HepG2 (cell line): ENCODE measurements around the gene GNRHR. TPM values are rescaled to one million over a fixed set of nuclear protein-coding genes. Genes with fewer than 3 reads are reported as not detected.

ENCODE experiments used
- ATAC-seq: fragments of 200-7000 bp; cut with Tn5 transposase; 3 replicates; pipeline ENCODE4 v1.9.1; 2020; ENCODE audit warnings: mild to moderate bottlenecking, moderate library complexity
- BruUV-seq: library from RNA; stranded (reverse); fragments of 400-500 nt; replicated peaks from 2 replicates; lab custom pipeline; 2021; lab: Mats Ljungman, UMichigan
- CTCF ChIA-PET: fragments of 300-600 bp; formaldehyde crosslinking; extraction: SDS; loops from one replicate; lab custom pipeline; 2021; ENCODE audit warnings: low total read pairs, inconsistent platforms, low intra/inter-chr PET ratio; lab: Yijun Ruan, JAX
- POLR2A ChIA-PET: fragments of 350-600 bp; sonication (Branson Sonifier 250); formaldehyde crosslinking; loops from one replicate; lab custom pipeline; 2020; ENCODE audit warnings: antibody characterized with exemption, inconsistent platforms; lab: Yijun Ruan, JAX
- DNase-seq: peaks from one replicate; pipeline ENCODE4 v3.0.0-alpha.2; 2015; ENCODE audit warnings: low spot score
- FAIRE-seq: peaks from 3 replicates; lab custom pipeline; 2011; peaks lifted over from hg19 to GRCh38; lab: Jason Lieb, UNC
- H2AFZ ChIP-seq: one replicate; pipeline ENCODE4 v1.6.1; 2011; ENCODE audit warnings: low read length, inconsistent platforms
- H3K27ac ChIP-seq: fragments of 300-600 bp; 3 replicates; pipeline ENCODE4 v1.8.0; 2011; ENCODE audit warnings: mixed run types, mild to moderate bottlenecking, mixed read lengths, low read length, inconsistent platforms; ENCODE audit not compliant: insufficient read depth; ENCODE audit errors: extremely low read length
- H3K27me3 ChIP-seq, 2 experiments: fragments of 200-600 bp in 1 of 2; 2 replicates in 1 of 2; 3 replicates in 1 of 2; pipeline versions ENCODE4 v1.6.0 to v1.8.0; 2011; ENCODE audit warnings: low read length in 2 of 2, mild to moderate bottlenecking in 2 of 2, moderate library complexity in 2 of 2, inconsistent platforms in 1 of 2; ENCODE audit not compliant: insufficient read depth in 2 of 2, control insufficient read depth in 1 of 2
- H3K36me3 ChIP-seq, 2 experiments: fragments of 200-600 bp in 1 of 2; replicated peaks in 1 of 2; 2 replicates in 1 of 2; 3 replicates in 1 of 2; pipeline versions ENCODE4 v1.5.1 to v1.8.0; 2011; ENCODE audit warnings: low read length in 2 of 2, inconsistent platforms in 1 of 2; ENCODE audit not compliant: insufficient read depth in 2 of 2, control insufficient read depth in 1 of 2
- H3K4me1 ChIP-seq: 2 replicates; pipeline ENCODE4 v1.5.1; 2012; ENCODE audit warnings: low read length, inconsistent platforms; ENCODE audit not compliant: insufficient read depth
- H3K4me2 ChIP-seq: 2 replicates; pipeline ENCODE4 v1.6.0; 2011; ENCODE audit warnings: low read depth, low read length, inconsistent platforms
- H3K4me3 ChIP-seq, 3 experiments: fragments of 200-600 bp in 1 of 3; sonication (generic), shearing (Covaris generic) in 1 of 3; replicated peaks in 1 of 3; 2 replicates each; pipeline ENCODE4 v1.5.1; 2011 to 2016; ENCODE audit warnings: low read length in 3 of 3, inconsistent platforms in 2 of 3, low read depth in 2 of 3, mild to moderate bottlenecking in 2 of 3, control low read depth in 1 of 3, mixed read lengths in 1 of 3; ENCODE audit not compliant: insufficient read depth in 1 of 3
- H3K79me2 ChIP-seq: one replicate; pipeline ENCODE4 v1.6.1; 2011; ENCODE audit warnings: low read length, inconsistent platforms; ENCODE audit not compliant: insufficient read depth
- H3K9ac ChIP-seq: 2 replicates; pipeline ENCODE4 v1.6.0; 2011; ENCODE audit warnings: mild to moderate bottlenecking, low read depth, low read length, inconsistent platforms; ENCODE audit not compliant: insufficient read depth
- H3K9me3 ChIP-seq: 2 replicates; pipeline ENCODE4 v1.5.1; 2012; ENCODE audit warnings: mild to moderate bottlenecking, low read length
- H4K20me1 ChIP-seq: 2 replicates; pipeline ENCODE4 v1.6.0; 2011; ENCODE audit warnings: inconsistent platforms, mild to moderate bottlenecking, low read length, moderate library complexity; ENCODE audit not compliant: insufficient read depth
- NFRKB ChIP-seq: fragments of 450-650 bp; IDR thresholded peaks from 2 replicates; pipeline ENCODE4 v1.6.1; 2017
- SIX4 ChIP-seq: sonication (generic); formaldehyde crosslinking; IDR thresholded peaks from 2 replicates; pipeline ENCODE4 v1.4.0; 2020; ENCODE audit warnings: missing genetic modification reagents
- SMC3 ChIP-seq: IDR thresholded peaks from 2 replicates; pipeline ENCODE4 v1.6.1; 2011; ENCODE audit warnings: low read length, improper control_type of control experiment
- TBP ChIP-seq: sonication (generic); formaldehyde crosslinking; IDR thresholded peaks from 2 replicates; pipeline ENCODE4 v1.5.0; 2020; ENCODE audit warnings: missing genetic modification reagents
- TBX3 ChIP-seq: fragments of 450-650 bp; IDR thresholded peaks from 2 replicates; pipeline ENCODE4 v1.6.1; 2017; ENCODE audit warnings: antibody characterized with exemption, mild to moderate bottlenecking, inconsistent platforms, borderline replicate concordance
- TRIM22 ChIP-seq: fragments of 450-650 bp; IDR thresholded peaks from 2 replicates; pipeline ENCODE4 v1.6.1; 2017
- ZFP36 ChIP-seq: fragments of 150-350 bp; IDR thresholded peaks from 2 replicates; pipeline ENCODE4 v1.6.1; 2018; ENCODE audit warnings: borderline replicate concordance, low read length, low read depth; ENCODE audit not compliant: partially characterized antibody
- ZFX ChIP-seq: sonication (generic); formaldehyde crosslinking; IDR thresholded peaks from 2 replicates; pipeline ENCODE4 v1.4.0; 2020; ENCODE audit warnings: mild to moderate bottlenecking, low read depth, missing genetic modification reagents, moderate library complexity
- ZNF232 ChIP-seq: sonication (generic); formaldehyde crosslinking; IDR thresholded peaks from 2 replicates; pipeline ENCODE4 v1.4.0; 2020; ENCODE audit warnings: missing genetic modification reagents, borderline replicate concordance
- ZNF234 ChIP-seq: sonication (generic); formaldehyde crosslinking; conservative IDR thresholded peaks from 2 replicates; pipeline ENCODE4 v1.5.1; 2020; ENCODE audit warnings: mild to moderate bottlenecking, missing genetic modification reagents
- ZNF263 ChIP-seq: sonication (generic); formaldehyde crosslinking; IDR thresholded peaks from 2 replicates; pipeline ENCODE4 v1.4.0; 2020; ENCODE audit warnings: missing genetic modification reagents
- ZNF317 ChIP-seq: sonication (generic); formaldehyde crosslinking; IDR thresholded peaks from 2 replicates; pipeline ENCODE4 v1.5.0; 2020; ENCODE audit warnings: mild to moderate bottlenecking, missing genetic modification reagents
- ZNF34 ChIP-seq: sonication (generic); formaldehyde crosslinking; IDR thresholded peaks from 2 replicates; pipeline ENCODE4 v1.4.0; 2020; ENCODE audit warnings: mild to moderate bottlenecking, missing genetic modification reagents, borderline replicate concordance
- ZNF552 ChIP-seq: sonication (generic); formaldehyde crosslinking; IDR thresholded peaks from 2 replicates; pipeline ENCODE4 v1.9.0; 2022; ENCODE audit warnings: missing genetic modification reagents, mild to moderate bottlenecking, borderline replicate concordance
- ZNF562 ChIP-seq: sonication (generic); formaldehyde crosslinking; IDR thresholded peaks from 2 replicates; pipeline ENCODE4 v1.8.0; 2022; ENCODE audit warnings: missing genetic modification reagents, borderline replicate concordance
- WGBS: methylation state at CpG from one replicate; pipeline ENCODE4 v1.1.6; 2017; ENCODE audit warnings: low lambda C conversion rate; 5-methylcytosine and 5-hydroxymethylcytosine counted together
- in situ Hi-C: cut with HindIII; loops from 2 replicates; pipeline ENCODE4 v1.10.0; 2017; ENCODE audit warnings: low pct_unique_long_range_greater_than_20kb; ENCODE audit not compliant: extremely low pct_ligation_motif_present
- intact Hi-C: fragments of 100-400 bp; cut with micrococcal nuclease; formaldehyde crosslinking; loops from one replicate; pipeline ENCODE4 v1.10.0; 2022; ENCODE audit not compliant: unreplicated experiment
- polyA plus RNA-seq, 8 experiments: library from polyadenylated mRNA; depleted of rRNA in 3 of 8; stranded (reverse) in 7 of 8; unstranded in 1 of 8; fragments of >200 nt; fragmentation: Illumina TruSeq in 4 of 8; extraction: Trizol in 4 of 8; gene quantifications; 2 replicates each; pipeline versions ENCODE4 v1.2.1 to v1.2.3, GENCODE V29; 2011 to 2016; ENCODE audit warnings: low read depth in 4 of 8, missing spikeins in 1 of 8, mixed read lengths in 1 of 8; ENCODE audit not compliant: insufficient read depth in 1 of 8
- total RNA-seq, 5 experiments: library from RNA; depleted of rRNA; stranded (reverse); fragments of >200 nt; fragmentation: Illumina TruSeq; extraction: Trizol; gene quantifications; 2 replicates each; pipeline ENCODE4 v1.2.3, GENCODE V29; 2016; ENCODE audit warnings: low read depth in 1 of 5

GNRHR gene
- total and polyA plus RNA-seq, 2 of the 13 experiments (the other 11 are each of a cell fraction or from before 2014, with no cell fraction given): not detected

GRCh38 chr4:67714955-67715354, 39.2 kb downstream of the GNRHR start:
- WGBS: 88% methylated on average over 6 of the region's 6 CpGs
- no peaks in the 10 kb centered on the region; a peak in 1 of 5 replicates for H3K27me3 ChIP-seq
- H3K4me3 ChIP-seq: no peak overlapping the region
- intact Hi-C loops (no loop called here), in situ Hi-C loops (no loop called here)
- H3K27ac ChIP-seq: no peak overlapping the region
- H3K9ac ChIP-seq: no peak overlapping the region
- H2AFZ ChIP-seq: no peak overlapping the region
- no peaks in the 10 kb centered on the region for H3K9me3 ChIP-seq
- BruUV-seq: no TSS peak
- H3K79me2 ChIP-seq: peaks cover 16% of the 10 kb centered on the region
- no peak for TF ChIP-seq ZNF232 (CRISPR knock-in tag)
- TF ChIP-seq SIX4 (CRISPR knock-in tag): no peak
- TF ChIP-seq TRIM22: no peak
- no peak for TF ChIP-seq TBP
- TF ChIP-seq ZFP36: no peak
- no peak for TF ChIP-seq ZNF234 (CRISPR knock-in tag)
- no peak for TF ChIP-seq TBX3
- no peak for TF ChIP-seq ZNF34
- no peak for TF ChIP-seq NFRKB
- no peak for TF ChIP-seq ZNF263 (CRISPR knock-in tag)
- no peak for TF ChIP-seq ZFX (CRISPR knock-in tag)
- TF ChIP-seq ZNF552 (CRISPR knock-in tag): no peak
- no peak for TF ChIP-seq ZNF317 (CRISPR knock-in tag)
- no peak for TF ChIP-seq SMC3
- no peak for TF ChIP-seq ZNF562
- POLR2A ChIA-PET: no interaction called here
- CTCF ChIA-PET: no interaction called here
- peaks cover 13% of the 10 kb centered on the region for H3K4me1 ChIP-seq
- peaks cover 3% of the 10 kb centered on the region; the same call in 1 of the 2 replicates for H4K20me1 ChIP-seq
- no peak for FAIRE-seq
- no peak for DNase-seq
- no peak for ATAC-seq
- H3K4me2 ChIP-seq: no peak overlapping the region
- peaks cover 3 to 12% of the 10 kb centered on the region in 2 experiments; a peak in 3 of 5 replicates for H3K36me3 ChIP-seq
